Right atrium auricular region (tissue), 2 donors: ENCODE results near the gene DNAJB11. TPM values are rescaled to one million over a fixed set of nuclear protein-coding genes. Genes with fewer than 3 reads are reported as not detected.

Experiments used
- DNase-seq: peaks from one replicate; pipeline ENCODE4 v3.0.0-alpha.2; 2019; ENCODE audit warnings: low spot score
- H3K27ac ChIP-seq, 2 donors: fragments of 200-600 bp; sonication (generic); 1 replicate in 1 of 2; 2 replicates in 1 of 2; pipeline ENCODE4 v1.5.1; 2016 to 2019
- H3K27me3 ChIP-seq, 2 donors: fragments of 200-600 bp; sonication (generic); one replicate each; pipeline versions ENCODE4 v1.5.1 to v1.6.0; 2017 to 2019
- H3K36me3 ChIP-seq: fragments of 200-600 bp; sonication (generic); one replicate; pipeline ENCODE4 v1.5.1; 2016
- H3K4me1 ChIP-seq, 2 donors: fragments of 200-600 bp; sonication (generic); one replicate each; pipeline versions ENCODE4 v1.5.1 to v1.6.0; 2017 to 2019
- H3K4me3 ChIP-seq, 2 donors: fragments of 200-600 bp; sonication (generic); 1 replicate in 1 of 2; 2 replicates in 1 of 2; pipeline ENCODE4 v1.5.1; 2017 to 2019; ENCODE audit warnings: mild to moderate bottlenecking in 1 of 2, moderate library complexity in 1 of 2
- H3K9me3 ChIP-seq, 2 donors: fragments of 200-600 bp; sonication (generic); one replicate each; pipeline ENCODE4 v1.5.1; 2019
- CTCF ChIP-seq, 2 donors: fragments of 200-600 bp; sonication (generic); IDR thresholded peaks; one replicate each; pipeline ENCODE4 v1.5.1; 2019; ENCODE audit warnings: antibody characterized with exemption in 2 of 2
- total RNA-seq, 2 donors: library from RNA; depleted of rRNA; stranded (reverse); fragments of >200 nt; gene quantifications; one replicate each; pipeline ENCODE4 v1.1.0, GENCODE V29; 2016

Gene DNAJB11
- total RNA-seq, 2 donors from 2014 or later = 39.1 to 39.3 TPM

GRCh38 chr3:186625600-186626042 is 55.1 kb downstream of the DNAJB11 start:
- Histone ChIP-seq H3K9me3 (no peaks in the 10 kb centered on the region), H3K27me3 (no peaks in the 10 kb centered on the region), H3K36me3 (no peaks in the 10 kb centered on the region), H3K4me1 (no peaks in the 10 kb centered on the region), H3K4me3 (no peak overlapping the region), H3K27ac (no peak overlapping the region)
- no peak for TF ChIP-seq CTCF (IDR thresholded peaks at IDR 0.05)
- no peak for DNase-seq

- Histone ChIP-seq H3K4me3 (no peak overlapping the region), H3K4me1 (no peaks in the 10 kb centered on the region), H3K27ac (no peak overlapping the region), H3K36me3 (no peaks in the 10 kb centered on the region), H3K9me3 (no peaks in the 10 kb centered on the region), H3K27me3 (no peaks in the 10 kb centered on the region)
- no peak for DNase-seq
- no peak for TF ChIP-seq CTCF (IDR thresholded peaks at IDR 0.05)
Measured at GRCh38 chr3:186626254-186626847, 55.8 kb downstream of the DNAJB11 start.

GRCh38 chr3:186627852-186628414 is 57.4 kb downstream of the DNAJB11 start:
- no peaks in the 10 kb centered on the region for H3K36me3 ChIP-seq
- H3K9me3 ChIP-seq = no peaks in the 10 kb centered on the region
- no peaks in the 10 kb centered on the region for H3K4me1 ChIP-seq
- H3K4me3 ChIP-seq = no peak overlapping the region
- no peak overlapping the region for H3K27ac ChIP-seq
- TF ChIP-seq CTCF (IDR thresholded peaks at IDR 0.05) = no peak
- no peaks in the 10 kb centered on the region for H3K27me3 ChIP-seq
- no peak for DNase-seq

GRCh38 chr3:186628756-186629155 is 58.2 kb downstream of the DNAJB11 start:
- no peaks in the 10 kb centered on the region for H3K36me3 ChIP-seq
- TF ChIP-seq CTCF (IDR thresholded peaks at IDR 0.05) = no peak

GRCh38 chr3:186630950-186631641 is 60.6 kb downstream of the DNAJB11 start:
- no peak overlapping the region for H3K4me3 ChIP-seq
- H3K9me3 ChIP-seq = no peaks in the 10 kb centered on the region
- no peaks in the 10 kb centered on the region for H3K36me3 ChIP-seq
- no peak overlapping the region for H3K27ac ChIP-seq
- no peaks in the 10 kb centered on the region for H3K27me3 ChIP-seq
- DNase-seq = no peak
- no peaks in the 10 kb centered on the region for H3K4me1 ChIP-seq
- no peak for TF ChIP-seq CTCF (IDR thresholded peaks at IDR 0.05)

More at GRCh38 chr3:186628756-186629155, 58.2 kb downstream of the DNAJB11 start:
- Histone ChIP-seq H3K4me1 (no peaks in the 10 kb centered on the region), H3K27me3 (no peaks in the 10 kb centered on the region), H3K9me3 (no peaks in the 10 kb centered on the region), H3K27ac (no peak overlapping the region), H3K4me3 (no peak overlapping the region)
- no peak for DNase-seq
